HG02870 (cell line): ENCODE data around the gene PLXDC2.

ENCODE experiments used
- ATAC-seq: cut with Tn5 transposase; IDR thresholded peaks from one replicate; pipeline ENCODE4 v1.9.1; 2021; ENCODE audit warnings: mild to moderate bottlenecking, moderate library complexity; ENCODE audit not compliant: unreplicated experiment

The PLXDC2 gene

DNA sequence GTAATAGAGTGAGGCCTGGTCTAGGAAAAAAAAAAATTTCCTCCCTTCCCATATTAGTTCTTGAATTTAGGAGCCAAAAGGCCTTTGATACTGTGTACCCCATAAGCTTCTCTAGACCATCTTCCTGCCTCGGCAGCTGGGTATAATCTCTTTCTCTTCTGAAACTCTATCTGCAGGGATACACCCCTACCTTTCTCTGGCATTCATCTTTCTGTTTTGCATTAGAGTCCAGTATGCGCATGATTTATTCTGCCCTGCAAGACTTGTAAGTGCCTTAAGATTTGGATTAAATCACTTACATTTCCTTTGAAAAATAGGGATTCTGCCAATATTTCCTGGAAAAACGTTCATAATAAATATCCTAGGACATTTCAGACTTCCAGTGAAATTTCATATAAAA lies 431.2 kb downstream of the PLXDC2 start:
- no peak for ATAC-seq

DNA sequence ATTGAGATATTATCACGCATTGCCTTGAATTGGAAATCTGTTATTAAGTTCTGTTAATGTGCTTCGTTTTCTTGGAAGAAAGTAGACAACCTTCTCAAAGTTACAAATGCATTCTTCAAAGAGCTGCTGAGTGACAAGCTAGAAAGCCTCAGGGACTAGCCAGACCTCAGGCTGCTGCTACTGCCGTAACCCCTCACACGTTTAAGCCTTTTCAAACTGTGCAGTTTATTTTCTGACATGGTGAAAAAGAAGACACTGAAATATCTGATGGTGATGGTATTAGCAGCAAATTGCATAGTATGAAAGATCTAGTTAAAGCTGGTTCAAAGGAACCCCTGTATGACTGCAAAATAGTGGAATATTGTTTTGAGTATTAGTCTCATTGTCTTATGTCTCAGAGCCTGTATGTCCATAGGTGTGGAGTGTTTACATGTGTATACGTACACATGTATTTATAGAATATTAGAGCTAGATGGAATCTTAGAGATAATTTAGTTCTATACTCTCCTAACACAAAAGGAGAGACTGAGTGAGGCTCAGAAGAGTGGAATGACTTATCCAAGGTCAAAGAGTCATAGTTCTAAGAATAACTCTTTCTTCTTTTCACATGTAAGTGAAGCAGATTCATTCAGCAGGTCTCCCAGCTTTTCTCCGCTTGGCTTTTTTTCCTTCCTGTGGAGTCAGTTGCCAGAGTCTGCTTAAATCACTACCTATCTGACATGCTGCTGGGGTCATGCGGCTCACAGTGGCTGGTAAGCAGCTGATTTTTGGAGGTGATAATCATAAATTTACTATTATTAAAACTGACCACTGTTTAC lies 431.9 kb downstream of the PLXDC2 start:
- no peak for ATAC-seq

- ATAC-seq, result no peak
Measured at GRCh38 chr10:20254078-20254477, 437.8 kb downstream of the PLXDC2 start.

- no peak for ATAC-seq
Measured at GRCh38 chr10:20254497-20254896, 438.3 kb downstream of the PLXDC2 start.

- no peak for ATAC-seq
Measured at GRCh38 chr10:20256969-20257368, 440.7 kb downstream of the PLXDC2 start.

GRCh38 chr10:20257422-20257821 lies 441.2 kb downstream of the PLXDC2 start:
- no peak for ATAC-seq

DNA sequence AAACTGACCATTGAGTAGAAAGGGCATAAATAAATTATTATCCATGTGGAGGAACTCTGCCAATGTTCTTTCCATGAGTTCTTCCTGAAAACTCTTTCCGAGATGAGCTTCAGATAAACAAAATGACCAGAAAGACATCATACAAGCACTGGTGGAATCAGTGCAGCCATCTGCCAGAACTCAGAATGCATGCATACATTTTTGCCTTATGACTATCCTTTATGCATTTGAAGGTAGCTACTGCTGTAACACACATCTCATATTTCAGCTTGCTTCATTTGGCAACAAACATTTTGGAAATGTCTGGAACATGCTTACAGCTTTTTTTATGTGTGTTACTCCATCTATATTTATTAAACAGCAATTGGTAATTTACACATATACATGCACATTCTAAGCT lies 448.9 kb downstream of the PLXDC2 start:
- no peak for ATAC-seq

DNA sequence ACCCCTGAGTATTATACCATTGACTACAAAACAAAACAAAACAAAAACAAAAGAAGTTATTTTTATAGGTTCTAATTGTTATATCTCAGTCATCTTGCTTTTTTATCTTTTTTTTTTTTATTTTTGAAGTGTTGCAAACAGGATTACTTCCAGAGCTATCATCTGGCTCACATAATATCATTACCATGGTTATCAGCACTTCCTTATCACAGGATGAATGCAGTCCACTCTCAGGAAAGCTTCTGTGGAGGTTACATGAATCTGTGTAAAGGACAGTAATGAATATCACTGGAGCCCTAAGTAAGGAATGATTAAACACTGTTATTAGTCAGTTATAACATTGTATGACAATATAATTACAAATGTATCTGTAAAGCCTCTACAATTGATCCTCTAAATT lies 451.5 kb downstream of the PLXDC2 start:
- no peak for ATAC-seq

- ATAC-seq, result no peak
Measured at GRCh38 chr10:20271490-20271889, 455.3 kb downstream of the PLXDC2 start.

DNA sequence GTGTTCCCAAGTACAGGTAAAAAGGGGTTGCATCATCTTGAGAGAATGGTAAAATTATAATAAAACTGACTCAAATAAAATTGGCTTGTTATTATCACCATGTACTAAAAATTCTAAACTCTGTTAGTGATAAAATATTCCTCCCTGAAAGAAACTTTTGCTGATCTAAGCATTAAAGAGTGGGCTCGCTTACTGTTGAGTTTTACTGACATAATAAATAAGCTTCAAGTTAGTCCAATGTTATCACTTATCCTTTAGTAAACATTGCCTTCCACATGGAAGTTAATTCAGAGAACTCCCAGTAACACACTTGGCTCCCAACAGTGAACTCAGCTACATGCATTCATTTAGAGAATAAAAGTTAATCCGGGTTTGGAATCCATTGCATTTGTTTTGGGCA lies 456.4 kb downstream of the PLXDC2 start:
- no peak for ATAC-seq

DNA sequence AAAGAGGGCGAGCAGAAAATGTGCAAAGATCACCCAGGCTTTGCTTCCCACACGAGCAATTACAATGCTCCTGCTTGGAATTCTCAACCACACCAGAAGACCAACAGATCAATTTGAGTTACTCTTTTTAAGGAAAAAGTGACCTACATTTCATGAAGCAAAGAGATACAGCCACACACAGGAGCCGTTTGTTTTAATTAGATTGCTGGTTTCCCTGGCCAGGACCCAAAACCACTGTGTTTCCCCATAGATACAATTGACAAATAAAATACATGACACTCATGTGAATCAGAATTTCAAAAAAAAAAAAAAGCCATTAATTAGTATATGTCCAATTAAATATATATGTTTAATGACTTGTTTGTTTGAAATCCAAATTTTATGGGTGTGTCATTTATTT lies 458.3 kb downstream of the PLXDC2 start:
- no peak for ATAC-seq

DNA sequence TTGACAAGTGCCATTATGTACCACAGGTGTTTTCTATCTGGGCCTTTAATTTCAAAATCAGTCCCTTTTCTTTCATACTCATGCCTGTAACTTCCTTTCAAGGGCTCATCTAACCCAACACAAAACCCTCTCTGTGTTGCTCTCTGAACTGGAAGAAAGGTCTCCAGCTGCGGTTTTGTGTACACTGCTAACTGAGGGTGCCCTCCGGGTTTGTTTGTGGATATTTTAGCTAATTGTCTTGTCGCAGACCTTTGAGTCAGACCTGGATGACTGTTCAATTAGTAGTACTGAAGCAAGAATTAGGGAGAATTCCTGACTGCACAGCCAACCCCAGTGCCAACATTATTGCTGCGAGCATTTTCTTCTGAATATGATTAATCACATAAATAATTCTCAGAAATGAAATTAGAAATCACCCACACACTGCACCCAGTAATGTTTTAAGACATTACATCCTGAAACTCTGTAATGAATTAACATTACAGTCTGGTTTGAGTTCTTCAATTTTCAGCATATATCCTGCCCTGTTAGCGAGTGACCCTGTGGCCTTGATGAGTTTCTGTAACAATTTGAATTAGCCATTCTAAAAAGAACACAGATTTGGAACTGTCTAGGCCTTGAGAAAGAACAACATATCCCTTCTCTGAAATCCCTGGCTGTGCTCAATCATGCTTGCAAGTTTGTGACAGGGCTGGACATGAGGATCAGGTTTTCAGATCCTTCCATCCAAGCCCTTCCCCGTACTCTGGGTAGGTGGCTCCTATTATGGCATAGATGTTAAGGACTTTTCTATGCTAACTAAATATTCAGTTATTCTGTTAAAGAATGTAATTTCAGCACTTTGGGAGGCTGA lies 460.1 kb downstream of the PLXDC2 start:
- no peak for ATAC-seq

- ATAC-seq, result no peak
Measured at GRCh38 chr10:20277820-20278219, 461.6 kb downstream of the PLXDC2 start.

- ATAC-seq, result no peak
Measured at GRCh38 chr10:20281579-20281978, 465.3 kb downstream of the PLXDC2 start.

DNA sequence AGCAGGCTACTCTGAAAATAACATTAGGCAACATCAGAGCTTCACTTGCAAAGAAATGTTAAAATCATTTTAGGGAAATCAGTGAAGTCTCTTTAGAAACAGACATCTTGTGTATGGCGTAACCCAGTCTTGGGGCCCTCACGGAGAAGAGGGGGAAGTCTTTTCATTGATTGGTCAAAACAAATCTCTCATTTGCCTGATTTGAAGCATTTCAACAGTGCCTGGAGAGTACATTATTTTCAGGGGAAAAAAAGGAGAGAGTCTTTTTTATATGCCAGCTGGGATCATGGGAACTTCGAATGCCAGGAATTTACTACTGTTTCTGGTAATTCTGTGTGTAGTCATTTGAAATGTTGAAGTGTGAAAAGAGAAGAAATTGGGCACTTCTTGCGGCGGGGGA lies 471.4 kb downstream of the PLXDC2 start:
- no peak for ATAC-seq

- ATAC-seq, result no peak
Measured at GRCh38 chr10:20288060-20288459, 471.8 kb downstream of the PLXDC2 start.

- no peak for ATAC-seq
Measured at GRCh38 chr10:20289070-20289828, 473.0 kb downstream of the PLXDC2 start.

- no peak for ATAC-seq
Measured at GRCh38 chr10:20298417-20298816, 482.2 kb downstream of the PLXDC2 start.

DNA sequence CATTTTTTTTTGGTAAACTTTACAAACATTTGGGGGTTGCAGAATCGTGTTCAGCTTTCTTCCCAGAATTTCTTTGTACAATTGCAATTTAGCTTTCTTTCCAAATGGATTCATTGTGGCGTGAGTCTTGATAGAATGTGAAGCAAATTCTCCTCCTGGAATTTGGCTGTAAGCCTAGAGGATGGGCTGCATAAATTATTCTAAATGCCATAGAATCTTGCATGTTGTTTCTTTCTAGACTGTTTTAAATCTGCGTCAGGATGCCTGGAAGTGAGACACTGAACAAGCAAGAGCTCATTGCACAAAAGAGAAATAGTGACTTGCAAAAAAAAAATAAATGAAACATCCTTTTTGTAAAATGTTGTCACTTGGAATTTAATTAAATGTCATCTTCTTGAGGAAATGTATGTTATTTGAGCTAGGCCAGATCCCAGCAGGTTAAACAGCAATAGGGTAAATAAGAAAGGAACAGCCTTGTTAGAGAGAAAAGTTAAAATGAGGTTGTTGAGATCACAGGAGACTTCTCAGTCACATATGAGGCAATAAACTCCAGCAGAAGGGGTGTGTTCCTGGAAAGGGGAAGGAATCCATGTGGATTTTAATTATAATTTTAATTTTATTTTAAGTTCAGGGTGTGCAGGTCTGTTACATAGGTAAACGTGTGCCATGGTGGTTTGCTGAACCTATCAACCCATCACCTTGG lies 483.0 kb downstream of the PLXDC2 start:
- ATAC-seq, result no peak

GRCh38 chr10:20300735-20301134 lies 484.5 kb downstream of the PLXDC2 start:
- ATAC-seq, result no peak

GRCh38 chr10:20302033-20302432 lies 485.8 kb downstream of the PLXDC2 start:
- ATAC-seq, result no peak
